ENCODE data around the gene VAV2.

GRCh38 chr9:134037641-134038040 is 45.5 kb upstream of the VAV2 start:
- TF ChIP-seq CTCF (IDR thresholded peaks at IDR 0.05) (no peak), POLR2A (IDR thresholded peaks at IDR 0.05) (no peak)

Data from adrenal gland (tissue), 5 donors.